Measurements from ENCODE around the gene DYNLL2.
"Not testable (repeated sequence)": the region's sequence is repeated elsewhere in the genome, so short reads cannot be mapped to it uniquely, and the experiment has no call there.

Gene DYNLL2

DNA sequence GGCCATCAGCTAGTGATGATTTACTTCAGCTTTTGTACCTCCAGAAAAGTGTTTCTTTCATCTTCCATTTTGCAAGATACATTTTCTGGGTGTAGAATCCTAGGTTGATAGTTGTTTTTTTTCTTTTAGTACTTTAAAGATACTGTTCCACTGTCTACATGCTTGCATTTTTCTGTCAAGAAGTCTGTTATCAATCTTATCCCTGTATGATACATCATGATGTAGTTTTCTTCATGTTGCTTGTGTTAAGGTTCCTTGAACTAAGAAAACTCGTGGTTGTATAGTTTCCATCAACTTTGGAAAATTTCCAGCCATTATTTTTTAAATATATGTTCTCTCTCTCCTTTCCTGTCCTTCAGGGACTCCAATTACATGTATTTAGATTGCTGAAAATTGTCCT lies 24.1 kb downstream of the DYNLL2 start:
- DNase-seq = no peak

DNA sequence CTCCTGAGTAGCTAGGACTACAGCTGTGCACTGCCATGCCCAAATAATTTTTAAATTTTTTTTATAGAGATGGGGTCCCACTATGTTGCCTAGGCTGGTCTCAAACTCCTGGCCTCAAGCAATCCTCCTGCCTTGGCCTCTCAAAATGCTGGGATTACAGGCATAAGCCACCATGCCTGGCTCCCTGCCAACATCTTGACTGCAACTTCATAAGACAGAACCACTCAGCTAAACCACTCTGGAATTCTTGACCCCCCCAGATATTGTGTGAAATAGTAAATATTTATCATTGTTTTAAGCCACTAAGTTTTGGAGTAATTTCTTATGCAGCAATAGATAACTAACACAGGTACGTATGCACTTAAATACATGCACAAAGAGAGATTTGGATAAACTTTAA lies 26.0 kb downstream of the DYNLL2 start:
- no peak for DNase-seq

DNA sequence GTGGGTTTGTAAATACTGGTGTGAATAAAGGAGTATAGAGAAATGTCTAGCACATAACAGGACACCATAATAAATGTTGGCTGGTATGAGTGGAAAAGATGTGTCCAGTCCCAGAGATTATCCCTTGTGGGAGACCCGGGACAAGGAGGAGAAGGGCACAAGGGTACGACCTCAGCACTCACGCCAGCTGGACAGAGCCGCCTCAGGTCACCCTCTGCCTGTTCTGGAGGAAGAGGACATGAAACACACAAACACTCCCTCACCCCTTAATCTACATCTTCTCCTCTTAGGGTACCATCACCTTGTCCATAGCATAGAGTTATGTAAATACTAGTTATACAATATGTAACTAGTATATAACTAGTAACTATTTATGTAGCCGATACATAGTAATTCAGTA lies 26.8 kb downstream of the DYNLL2 start:
- DNase-seq = no peak

DNA sequence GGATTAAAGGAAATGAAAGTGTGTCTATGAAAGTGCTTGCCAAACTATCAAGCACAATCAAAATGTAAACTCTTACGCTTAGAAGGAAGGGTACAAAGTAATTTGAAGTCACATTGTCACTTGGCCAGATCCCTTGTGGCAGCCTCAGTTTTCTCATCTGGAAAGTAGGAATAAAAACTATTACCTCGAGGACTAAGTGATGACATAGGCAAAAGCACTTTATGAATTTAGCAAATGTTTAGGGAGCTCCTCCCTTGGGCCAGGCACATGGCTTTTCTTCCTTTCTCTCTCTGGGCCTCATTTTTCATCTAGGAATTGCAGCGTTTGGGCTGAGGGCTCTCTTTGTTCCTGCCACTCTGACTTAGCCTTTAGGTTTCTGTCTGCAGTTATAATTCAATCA lies 28.5 kb downstream of the DYNLL2 start:
- DNase-seq = no peak

DNA sequence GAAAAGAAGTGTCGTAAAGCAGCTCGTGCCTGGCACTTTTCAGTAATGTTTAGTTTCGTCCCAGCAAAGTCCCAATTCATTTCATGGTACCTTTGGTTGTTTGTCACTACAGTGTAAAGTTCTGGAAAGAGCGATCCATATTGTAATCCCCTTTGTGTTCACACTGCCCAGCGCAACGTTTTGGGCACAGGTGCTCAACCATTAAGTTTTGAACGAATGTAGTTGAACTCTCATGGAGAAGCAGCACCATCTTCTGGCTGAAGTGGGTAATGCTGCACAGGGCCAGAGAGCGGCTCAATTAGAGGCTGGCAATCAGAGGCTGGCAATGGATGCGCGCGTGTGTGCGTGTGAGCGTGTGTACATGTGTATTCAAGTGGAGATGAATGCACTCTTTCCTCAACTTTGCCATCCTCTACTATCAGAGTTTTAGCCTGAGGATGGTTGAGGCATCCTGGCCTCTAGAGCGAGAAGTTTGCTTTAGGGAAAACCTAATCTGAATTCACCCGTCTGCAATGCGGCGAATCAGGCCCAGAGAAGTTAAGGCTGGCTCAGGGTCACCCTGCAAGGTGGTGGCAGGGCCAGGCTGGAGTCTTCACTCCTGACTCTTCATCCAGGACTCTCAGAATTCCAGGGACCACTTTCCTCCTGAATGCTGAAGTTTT lies 29.9 kb downstream of the DYNLL2 start:
- peak; percentile 65 for DNase-seq

DNA sequence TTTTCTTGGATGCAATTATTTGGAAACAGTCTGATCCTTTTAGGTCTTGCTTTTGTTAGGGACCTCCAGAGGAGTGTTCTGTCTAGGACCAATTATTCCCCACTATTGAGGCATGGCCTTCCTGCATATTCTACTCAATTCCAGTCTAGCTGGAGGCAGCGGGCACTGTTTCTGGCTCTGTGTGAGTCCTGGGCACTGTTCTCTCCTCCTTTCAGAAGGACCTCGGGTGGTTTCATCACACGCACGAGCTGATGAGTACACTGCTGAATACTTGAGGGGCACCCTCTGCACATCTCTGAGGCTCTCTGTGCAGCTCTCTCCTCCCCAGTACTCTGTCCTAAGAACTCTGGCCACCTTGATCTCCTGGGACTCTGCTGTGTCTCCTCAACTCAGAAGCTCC lies 30.7 kb downstream of the DYNLL2 start:
- no peak for DNase-seq

DNA sequence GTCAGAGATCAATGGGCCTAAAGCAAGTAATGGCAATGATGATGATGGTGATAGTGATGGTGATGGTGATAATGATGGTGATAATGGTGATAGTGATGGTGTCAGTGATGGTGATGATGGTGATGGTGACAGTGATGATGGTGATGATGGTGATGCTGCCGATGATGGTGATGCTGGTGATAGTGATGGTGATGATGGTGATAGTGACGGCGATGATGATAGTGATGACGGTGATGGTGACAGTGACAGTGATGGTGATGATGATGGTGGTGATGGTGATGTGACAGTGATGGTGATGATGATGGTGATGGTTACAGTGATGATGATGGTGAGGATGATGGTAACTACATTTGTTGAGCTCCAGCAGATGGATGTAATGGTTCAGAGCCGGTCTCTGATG lies 34.2 kb downstream of the DYNLL2 start:
- DNase-seq = no peak

DNA sequence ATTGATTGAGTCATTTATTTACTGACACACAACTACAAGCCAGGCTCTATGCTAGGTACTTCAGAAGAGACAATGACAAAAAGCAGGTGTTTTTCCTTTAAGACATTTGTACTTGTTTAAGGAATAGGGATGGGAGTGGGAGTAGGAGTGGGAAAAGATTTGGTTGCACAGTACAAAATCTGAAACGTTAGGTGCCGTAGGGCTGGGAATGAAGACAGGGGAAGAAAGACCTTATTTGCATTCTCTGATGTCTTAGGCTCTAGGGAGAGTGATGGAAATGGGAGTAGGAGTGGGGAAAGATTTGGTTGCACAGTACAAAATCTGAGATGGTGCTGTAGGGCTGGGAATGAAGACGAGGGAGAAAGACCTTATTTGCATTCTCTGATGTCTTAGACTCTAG lies 36.3 kb downstream of the DYNLL2 start:
- no peak for DNase-seq

DNA sequence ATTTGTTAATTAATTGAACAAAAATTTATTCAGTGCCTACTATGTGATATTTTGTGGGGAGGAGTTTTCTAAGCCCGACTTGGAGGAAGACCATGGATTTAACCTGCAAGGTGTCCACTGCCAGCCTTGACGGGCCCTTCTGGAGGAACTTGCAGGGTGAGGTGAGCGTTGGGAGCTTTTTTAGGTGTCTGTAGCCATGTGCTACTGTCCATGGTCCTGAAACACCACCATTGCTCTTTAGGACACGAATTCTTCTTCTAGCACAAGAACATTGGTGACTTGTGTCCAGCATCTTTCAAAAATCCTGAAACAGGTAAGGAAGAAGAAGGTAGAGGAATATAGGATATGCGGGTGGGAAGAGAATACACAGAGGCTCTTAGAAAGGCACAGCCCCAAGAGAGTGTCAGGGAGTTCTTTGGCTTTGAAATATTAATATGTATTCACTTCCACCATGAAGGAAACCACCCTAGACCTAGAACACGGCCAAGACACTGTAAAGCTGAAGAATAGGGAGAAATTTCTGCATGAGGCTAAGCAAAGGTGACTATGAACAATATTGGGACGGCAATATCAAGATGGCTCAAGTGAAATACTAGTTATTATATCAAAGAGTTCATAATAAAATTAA lies 37.1 kb downstream of the DYNLL2 start:
- DNase-seq = no peak

DNA sequence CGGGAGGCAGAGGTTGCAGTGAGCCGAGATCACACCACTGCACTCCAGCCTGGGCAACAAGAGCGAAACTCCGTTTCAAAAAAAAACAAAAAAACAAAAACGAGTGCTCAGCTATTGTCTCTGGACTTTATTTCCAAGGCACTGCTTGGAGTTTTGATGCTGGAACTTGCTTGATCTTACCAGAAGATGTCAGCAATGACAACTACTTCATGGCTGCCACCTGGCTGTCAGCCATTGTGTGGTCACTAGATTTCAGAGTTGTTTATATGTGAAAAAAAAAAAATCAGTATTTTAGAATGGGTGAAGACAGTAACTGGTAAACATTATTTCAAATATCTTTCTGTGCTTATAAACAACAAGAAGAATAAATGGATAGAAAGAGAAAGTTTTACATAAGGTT lies 38.7 kb downstream of the DYNLL2 start:
- peak; percentile 35 for DNase-seq

DNA sequence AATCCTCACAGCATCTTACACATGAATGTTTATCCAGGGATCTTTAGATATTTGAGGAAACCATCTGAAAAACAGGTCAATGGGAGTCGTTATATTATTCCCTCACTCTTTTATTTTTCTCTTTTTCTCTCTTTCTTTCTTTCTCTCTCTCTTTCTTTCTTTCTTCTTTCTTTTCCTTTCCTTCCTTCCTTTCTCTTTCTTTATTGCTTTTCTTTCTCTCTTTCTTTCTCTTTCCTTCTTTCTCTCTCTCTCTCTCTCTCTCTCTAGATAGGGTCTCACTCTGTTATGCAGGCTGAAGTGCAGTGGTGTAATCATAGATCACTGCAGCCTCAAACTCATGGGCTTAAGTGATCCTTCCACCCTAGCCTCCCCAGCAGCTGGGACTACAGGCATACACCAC lies 44.6 kb downstream of the DYNLL2 start:
- DNase-seq = no peak

DNA sequence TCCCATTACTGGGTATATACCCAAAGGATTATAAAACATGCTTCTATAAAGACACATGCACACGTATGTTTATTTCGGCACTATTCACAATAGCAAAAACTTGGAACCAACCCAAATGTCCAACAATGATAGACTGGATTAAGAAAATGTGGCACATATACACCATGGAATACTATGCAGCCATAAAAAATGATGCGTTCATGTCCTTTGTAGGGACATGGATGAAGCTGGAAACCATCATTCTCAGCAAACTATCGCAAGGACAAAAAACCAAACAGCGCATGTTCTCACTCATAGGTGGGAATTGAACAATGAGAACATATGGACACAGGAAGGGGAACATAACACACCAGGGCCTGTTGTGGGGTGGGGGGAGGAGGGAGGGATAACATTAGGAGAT lies 49.5 kb downstream of the DYNLL2 start:
- DNase-seq = not testable (repeated sequence)

DNA sequence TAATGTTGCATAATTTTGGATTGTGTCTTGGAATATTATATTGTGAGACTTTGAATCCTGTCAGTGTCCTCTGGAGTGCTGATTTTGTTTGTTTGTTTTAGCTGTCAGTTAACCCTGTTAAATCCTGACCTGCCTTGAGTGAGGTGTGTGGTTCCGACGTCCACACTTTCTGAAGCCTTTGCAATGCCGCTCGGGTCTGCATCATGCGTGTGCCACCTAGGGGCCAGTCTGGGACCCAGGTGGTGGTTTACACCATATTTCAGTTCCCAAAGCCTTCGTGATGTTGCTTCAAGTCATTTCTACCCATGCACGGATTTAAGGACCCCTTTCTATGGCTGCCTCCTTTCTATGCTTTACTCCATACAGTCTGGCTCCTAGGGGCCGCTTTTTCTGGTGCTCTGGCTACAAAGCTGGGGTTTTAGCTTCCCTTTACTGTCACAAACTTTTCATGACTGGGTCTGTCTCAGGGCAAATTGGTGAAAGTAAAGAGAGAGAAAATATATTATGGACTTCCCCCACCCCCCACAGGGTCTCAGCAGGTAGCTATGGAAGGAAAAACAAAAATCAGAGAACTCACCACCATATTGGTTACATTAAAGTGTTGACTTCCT lies 53.6 kb downstream of the DYNLL2 start:
- DNase-seq = no peak

DNA sequence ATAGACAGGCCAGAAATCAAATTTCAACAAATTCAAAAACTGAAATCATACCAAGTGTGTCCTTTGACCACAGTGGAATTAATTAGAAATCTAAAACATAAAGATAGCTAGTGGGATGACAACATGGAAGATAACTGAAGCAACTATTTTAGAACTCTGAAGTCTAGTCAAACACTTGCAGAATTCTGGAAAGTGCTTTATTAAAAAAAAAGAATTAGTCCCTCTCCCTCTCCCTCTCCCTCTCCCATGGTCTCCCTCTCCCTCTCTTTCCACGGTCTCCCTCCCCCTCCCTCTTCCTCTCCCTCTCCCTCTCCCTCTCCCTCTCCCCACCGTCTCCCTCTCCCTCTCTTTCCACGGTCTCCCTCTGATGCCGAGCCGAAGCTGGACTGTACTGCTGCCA lies 58.3 kb downstream of the DYNLL2 start:
- DNase-seq = no peak

DNA sequence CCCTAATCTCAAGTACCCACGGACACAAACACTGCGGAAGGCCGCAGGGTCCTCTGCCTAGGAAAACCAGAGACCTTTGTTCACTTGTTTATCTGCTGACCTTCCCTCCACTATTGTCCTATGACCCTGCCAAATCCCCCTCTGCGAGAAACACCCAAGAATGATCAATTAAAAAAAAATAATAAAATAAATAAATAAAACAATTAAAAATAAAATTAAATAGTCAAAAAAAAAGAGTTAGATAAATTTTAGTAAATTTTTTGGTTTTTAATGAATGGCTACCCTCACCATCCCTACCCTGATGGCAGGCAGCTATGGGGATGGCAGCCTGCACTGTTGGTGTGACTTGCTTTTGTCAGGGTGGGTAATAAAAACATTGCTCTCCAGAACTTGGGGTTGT lies 60.1 kb downstream of the DYNLL2 start:
- not testable (repeated sequence) for DNase-seq

DNA sequence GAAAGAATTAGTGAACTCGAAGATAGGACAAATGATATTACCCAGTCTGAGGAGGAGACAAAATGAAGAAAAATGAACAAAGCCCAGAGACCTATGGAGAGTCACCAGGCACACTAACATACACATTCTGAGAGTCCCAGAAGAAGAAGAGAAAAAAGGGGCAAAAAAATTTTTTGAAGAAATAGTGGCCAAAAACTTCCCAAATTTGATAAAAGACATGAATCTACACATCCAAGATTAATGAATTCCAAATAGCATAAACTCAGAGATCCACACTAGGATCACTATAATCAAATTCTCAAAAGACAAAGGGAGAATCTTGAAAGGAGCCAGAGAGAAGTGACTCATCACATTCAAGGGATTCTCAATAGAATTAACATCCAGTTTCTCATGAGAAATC lies 61.6 kb downstream of the DYNLL2 start:
- no peak for DNase-seq
